ENCODE data around the gene TUNAR. TPM values are rescaled to one million over a fixed set of nuclear protein-coding genes. Genes with fewer than 3 reads are reported as not detected.

The TUNAR gene
- total and polyA plus RNA-seq, 2 experiments from 2014 or later = 23.1 to 56.2 TPM

GRCh38 chr14:95897280-95897679, 20.6 kb downstream of the TUNAR start (continued):
- TF ChIP-seq, protein P1, sequence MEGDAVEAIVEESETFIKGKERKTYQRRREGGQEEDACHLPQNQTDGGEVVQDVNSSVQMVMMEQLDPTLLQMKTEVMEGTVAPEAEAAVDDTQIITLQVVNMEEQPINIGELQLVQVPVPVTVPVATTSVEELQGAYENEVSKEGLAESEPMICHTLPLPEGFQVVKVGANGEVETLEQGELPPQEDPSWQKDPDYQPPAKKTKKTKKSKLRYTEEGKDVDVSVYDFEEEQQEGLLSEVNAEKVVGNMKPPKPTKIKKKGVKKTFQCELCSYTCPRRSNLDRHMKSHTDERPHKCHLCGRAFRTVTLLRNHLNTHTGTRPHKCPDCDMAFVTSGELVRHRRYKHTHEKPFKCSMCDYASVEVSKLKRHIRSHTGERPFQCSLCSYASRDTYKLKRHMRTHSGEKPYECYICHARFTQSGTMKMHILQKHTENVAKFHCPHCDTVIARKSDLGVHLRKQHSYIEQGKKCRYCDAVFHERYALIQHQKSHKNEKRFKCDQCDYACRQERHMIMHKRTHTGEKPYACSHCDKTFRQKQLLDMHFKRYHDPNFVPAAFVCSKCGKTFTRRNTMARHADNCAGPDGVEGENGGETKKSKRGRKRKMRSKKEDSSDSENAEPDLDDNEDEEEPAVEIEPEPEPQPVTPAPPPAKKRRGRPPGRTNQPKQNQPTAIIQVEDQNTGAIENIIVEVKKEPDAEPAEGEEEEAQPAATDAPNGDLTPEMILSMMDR (conservative IDR thresholded peaks at IDR 0.05; ENCODE audit: low read depth in 2 of 2) = no peak
- TF ChIP-seq ZNF114 (CRISPR knock-in tag; IDR thresholded peaks at IDR 0.05) (no peak), EZH2phosphoT487 (IDR thresholded peaks at IDR 0.05; ENCODE audit: unreplicated experiment) (no peak)

DNA sequence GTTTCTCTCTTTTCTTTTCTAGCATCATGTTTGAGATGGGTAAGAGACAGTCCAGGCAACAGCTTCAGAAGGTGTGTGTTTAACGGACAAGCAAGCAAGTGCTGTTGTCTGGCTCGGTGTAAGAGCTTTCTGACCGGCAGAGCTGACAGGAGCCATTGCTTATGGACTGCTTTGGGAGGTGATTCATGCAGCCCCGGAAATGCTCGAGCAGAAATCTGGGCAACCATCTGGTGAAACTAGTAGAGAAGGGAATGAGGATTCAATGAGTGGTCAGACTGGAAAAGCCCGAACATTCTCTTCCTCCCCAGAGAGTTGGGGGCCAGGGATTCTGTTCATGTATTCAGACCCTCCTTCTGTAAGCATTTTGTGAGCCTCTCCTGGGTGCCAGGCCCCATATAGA, 24.4 kb downstream of the TUNAR start:
- Histone ChIP-seq H3K9me2 (ENCODE audit: insufficient read depth) (peaks cover 19% of the 10 kb centered on the region), H3K4me2 (no peak overlapping the region), H3K27me3 (ENCODE audit: insufficient read depth) (no peaks in the 10 kb centered on the region), H3K36me3 (ENCODE audit: insufficient read depth) (no peaks in the 10 kb centered on the region; the same call in none of the 2 replicates), H3K27ac (ENCODE audit: low read depth) (0 out of 2 replicates have a peak overlapping the region, but pooled peaks have one; percentile 39), H3K79me2 (replicated peaks; ENCODE audit: insufficient read depth) (peaks cover 21% of the 10 kb centered on the region), H3K4me1 (ENCODE audit: insufficient read depth) (peaks cover 25% of the 10 kb centered on the region), H3F3A (replicated peaks; ENCODE audit: low read depth) (no peaks in the 10 kb centered on the region; the same call in 1 of the 2 replicates), H4K20me1 (replicated peaks; ENCODE audit: insufficient read depth) (no peaks in the 10 kb centered on the region), H3K4me3 (no peak overlapping the region), H2AFZ (no peak overlapping the region)
- DNase-seq (ENCODE audit: low spot score) = no peak
- Mint-ChIP-seq H3K4me1 (peaks cover 40% of the 10 kb centered on the region), H3K27me3 (ENCODE audit: insufficient read depth, low read depth, poor library complexity) (peaks cover 6% of the 10 kb centered on the region), H3K4me3 (no peak overlapping the region), H3K27ac (no peak overlapping the region), H3K9me3 (no peaks in the 10 kb centered on the region), H3K36me3 (ENCODE audit: low read depth) (peaks cover 31% of the 10 kb centered on the region)
- no peak for ATAC-seq
- no peak for TF ChIP-seq NANOG (IDR thresholded peaks at IDR 0.05; ENCODE audit: borderline replicate concordance)
- TF ChIP-seq ZNF331 (CRISPR knock-in tag; IDR thresholded peaks at IDR 0.05; ENCODE audit: low read depth) = no peak
- TF ChIP-seq EZH2 (IDR thresholded peaks at IDR 0.05; ENCODE audit: low read depth, unreplicated experiment) = no peak
- no peak for TF ChIP-seq ZNF114 (CRISPR knock-in tag; IDR thresholded peaks at IDR 0.05)
- TF ChIP-seq, protein P1 (conservative IDR thresholded peaks at IDR 0.05; ENCODE audit: low read depth in 2 of 2) = no peak
- TF ChIP-seq STAT1 (IDR thresholded peaks at IDR 0.05; ENCODE audit: unreplicated experiment) = no peak
- TF ChIP-seq EZH2phosphoT487 (IDR thresholded peaks at IDR 0.05; ENCODE audit: unreplicated experiment) = no peak
- no peak for TF ChIP-seq ZNF462 (CRISPR knock-in tag; IDR thresholded peaks at IDR 0.05)
